Common myeloid progenitor, CD34-positive (primary cell): ENCODE measurements around the gene TNIK.

Experiments
- CTCF ChIA-PET: fragments of 350-600 bp; sonication (Branson Sonifier 250); formaldehyde crosslinking; loops from one replicate; lab custom pipeline; 2021; ENCODE audit warnings: antibody characterized with exemption; lab: Charles Lee
- POLR2A ChIA-PET: fragments of 350-600 bp; sonication (Branson Sonifier 250); formaldehyde crosslinking; loops from one replicate; lab custom pipeline; 2021; ENCODE audit warnings: antibody characterized with exemption; lab: Charles Lee
- DNase-seq, 3 donors: peaks; one replicate each; pipeline versions ENCODE4 v3.0.0 to v3.0.0-alpha.2; 2013
- H3K27ac ChIP-seq, 2 experiments: 1 replicate in 1 of 2; 2 replicates in 1 of 2; pipeline ENCODE4 v1.7.0; 2013; ENCODE audit warnings: inconsistent platforms in 2 of 2, low read length in 2 of 2, mild to moderate bottlenecking in 2 of 2, low read depth in 1 of 2, moderate library complexity in 1 of 2; ENCODE audit not compliant: severe bottlenecking in 2 of 2, insufficient read depth in 1 of 2, poor library complexity in 1 of 2
- H3K27me3 ChIP-seq, 5 experiments: replicated peaks in 2 of 5; 1 replicate in 3 of 5; 2 replicates in 2 of 5; pipeline versions ENCODE4 v1.6.1 to v1.7.0; 2013; ENCODE audit warnings: low read length in 4 of 5, mild to moderate bottlenecking in 2 of 5, moderate library complexity in 2 of 5, inconsistent platforms in 1 of 5; ENCODE audit not compliant: insufficient read depth in 5 of 5, control insufficient read depth in 4 of 5
- H3K36me3 ChIP-seq, 4 experiments: 1 replicate in 2 of 4; 2 replicates in 2 of 4; pipeline versions ENCODE4 v1.6.1 to v1.7.0; 2013; ENCODE audit warnings: low read length in 3 of 4, control low read depth in 1 of 4, mild to moderate bottlenecking in 1 of 4; ENCODE audit not compliant: control insufficient read depth in 4 of 4, insufficient read depth in 4 of 4
- H3K4me1 ChIP-seq, 4 experiments: 1 replicate in 3 of 4; 2 replicates in 1 of 4; pipeline versions ENCODE4 v1.6.1 to v1.7.1; 2013; ENCODE audit warnings: low read length in 3 of 4, mild to moderate bottlenecking in 3 of 4, control low read depth in 1 of 4, inconsistent platforms in 1 of 4, moderate library complexity in 1 of 4; ENCODE audit not compliant: control insufficient read depth in 4 of 4, insufficient read depth in 4 of 4; ENCODE audit errors: control extremely low read depth in 1 of 4
- H3K4me3 ChIP-seq, 7 experiments: 1 replicate in 4 of 7; 2 replicates in 3 of 7; pipeline versions ENCODE4 v1.5.1 to v1.7.0; 2013; ENCODE audit warnings: mild to moderate bottlenecking in 7 of 7, low read length in 6 of 7, moderate library complexity in 6 of 7, inconsistent platforms in 2 of 7, low read depth in 2 of 7, control low read depth in 1 of 7; ENCODE audit not compliant: insufficient read depth in 4 of 7, control insufficient read depth in 1 of 7; ENCODE audit errors: extremely low read depth in 1 of 7
- H3K9me3 ChIP-seq, 5 experiments: 1 replicate in 4 of 5; 2 replicates in 1 of 5; pipeline versions ENCODE4 v1.6.1 to v1.7.1; 2013; ENCODE audit warnings: low read length in 4 of 5, mild to moderate bottlenecking in 2 of 5, inconsistent platforms in 1 of 5, low read depth in 1 of 5, moderate library complexity in 1 of 5; ENCODE audit not compliant: control insufficient read depth in 4 of 5, insufficient read depth in 2 of 5; ENCODE audit errors: control extremely low read depth in 1 of 5
- WGBS: methylation state at CpG from one replicate; pipeline ENCODE4 v1.1.5; 2013; ENCODE audit not compliant: insufficient coverage; 5-methylcytosine and 5-hydroxymethylcytosine counted together

TNIK gene

DNA sequence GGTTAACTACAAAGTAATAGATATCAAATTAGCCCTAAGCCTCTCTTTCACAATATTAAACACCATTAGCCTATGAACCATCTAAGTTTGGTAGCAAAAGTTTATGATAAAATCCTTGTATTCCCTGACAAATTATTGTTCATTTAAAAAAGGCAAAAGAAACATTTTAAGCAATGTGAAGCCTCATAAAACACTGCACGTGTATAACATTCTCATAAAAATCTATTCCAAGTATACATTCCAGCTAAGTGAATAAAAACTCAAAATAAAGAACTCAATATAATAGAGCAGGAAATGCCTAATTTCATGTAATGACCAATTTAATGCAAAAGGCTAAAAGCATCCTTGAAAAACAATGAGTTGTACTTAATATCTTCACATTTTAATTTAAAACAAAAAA, 27.7 kb downstream of the TNIK start:
- H3K9me3 ChIP-seq, result peaks cover 0 to 2% (median 0%) of the 10 kb centered on the region in 5 experiments
- ChIA-PET POLR2A (no interaction called here), CTCF (no interaction called here)
- no peak overlapping the region for H3K27ac ChIP-seq
- no peaks in the 10 kb centered on the region for H3K36me3 ChIP-seq
- WGBS, result no CpG with 5 or more reads among the region's 1 CpG
- DNase-seq, result no peak
- H3K27me3 ChIP-seq, result no peaks in the 10 kb centered on the region
- H3K4me1 ChIP-seq, result peaks cover 11 to 27% (median 17%) of the 10 kb centered on the region in 4 experiments
- no peak overlapping the region for H3K4me3 ChIP-seq

DNA sequence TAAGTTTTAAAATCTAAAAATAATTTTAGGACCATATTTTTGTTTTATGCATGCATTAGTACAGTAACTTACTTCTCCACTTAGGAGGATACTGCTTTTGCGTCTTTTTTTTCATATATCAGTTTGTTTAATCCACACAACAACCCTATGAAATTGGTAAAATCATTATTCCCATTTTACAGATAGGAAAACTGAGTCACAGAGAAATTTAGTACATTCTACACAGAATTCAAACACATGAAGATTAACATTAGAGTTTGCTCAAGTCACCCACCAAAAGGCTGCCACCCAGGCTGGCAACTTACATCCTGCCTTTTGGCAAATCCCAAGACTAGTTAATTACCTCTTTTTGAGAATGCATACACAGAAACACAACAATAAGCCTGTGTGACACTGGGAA, 28.7 kb downstream of the TNIK start:
- Histone ChIP-seq H3K4me3 (no peak overlapping the region), H3K27ac (no peak overlapping the region), H3K36me3 (no peaks in the 10 kb centered on the region), H3K9me3 (peaks cover 0 to 2% (median 0%) of the 10 kb centered on the region in 5 experiments), H3K4me1 (peaks cover 16 to 37% (median 20%) of the 10 kb centered on the region in 4 experiments), H3K27me3 (no peaks in the 10 kb centered on the region)
- DNase-seq, result no peak
- POLR2A ChIA-PET, result no interaction called here
- no CpG with 5 or more reads among the region's 1 CpG for WGBS
- CTCF ChIA-PET, result no interaction called here

DNA sequence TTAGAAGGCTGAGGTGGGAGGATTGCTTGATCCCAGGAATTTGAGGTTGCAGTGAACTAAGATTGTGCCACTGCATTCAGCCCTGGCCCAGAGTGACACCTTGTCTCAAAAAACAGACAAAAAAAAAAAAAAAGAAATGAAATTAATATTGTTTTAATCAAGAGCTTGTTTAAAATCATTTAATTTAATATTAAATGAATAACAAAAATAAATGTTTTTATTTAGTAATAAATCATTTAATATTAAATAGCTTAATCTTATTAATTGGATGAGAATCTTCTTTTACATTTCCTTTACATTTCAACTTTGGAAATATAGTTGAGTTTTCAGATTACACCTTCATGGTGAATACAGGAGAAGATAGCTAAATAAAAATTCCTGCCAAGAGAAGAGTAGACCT, 29.7 kb downstream of the TNIK start:
- Histone ChIP-seq H3K9me3 (peaks cover 0 to 2% (median 0%) of the 10 kb centered on the region in 5 experiments), H3K36me3 (no peaks in the 10 kb centered on the region), H3K27ac (no peak overlapping the region), H3K27me3 (no peaks in the 10 kb centered on the region), H3K4me3 (no peak overlapping the region), H3K4me1 (peaks cover 16 to 34% (median 18%) of the 10 kb centered on the region in 4 experiments)
- ChIA-PET POLR2A (no interaction called here), CTCF (interaction anchor here (2.2 kb wide), 1 partner anchor 31 kb away, joined by 7 read pairs; no protein-coding TSS in a partner anchor)
- no peak for DNase-seq

DNA sequence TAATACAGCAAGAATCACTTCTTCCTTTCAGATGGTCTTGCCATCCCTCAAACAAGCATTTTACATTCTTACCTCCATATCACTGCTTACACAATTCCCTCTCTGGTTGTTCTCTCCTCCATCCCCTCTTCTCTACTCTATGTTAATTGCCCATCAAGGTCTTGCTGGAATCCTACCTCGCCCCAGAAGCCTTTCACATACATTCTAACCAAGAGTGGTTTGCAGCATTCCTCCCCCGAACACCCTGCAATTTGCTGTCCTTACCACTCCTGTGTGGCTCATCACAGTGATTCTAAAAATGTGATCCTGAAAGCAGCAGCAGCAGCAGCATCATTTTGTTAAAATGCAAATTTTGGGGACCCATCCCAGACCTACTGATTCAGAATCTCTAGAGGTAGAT, 30.6 kb downstream of the TNIK start:
- ChIA-PET POLR2A (no interaction called here), CTCF (interaction anchor here (0.8 to 2.2 kb wide), 3 partner anchors 10 to 179 kb away, joined by 3 to 7 read pairs (median 4); no protein-coding TSS in a partner anchor)
- Histone ChIP-seq H3K4me3 (no peak overlapping the region), H3K4me1 (peaks cover 16 to 34% (median 18%) of the 10 kb centered on the region in 4 experiments), H3K9me3 (peaks cover 0 to 2% (median 0%) of the 10 kb centered on the region in 5 experiments), H3K27ac (no peak overlapping the region), H3K27me3 (no peaks in the 10 kb centered on the region), H3K36me3 (no peaks in the 10 kb centered on the region)
- WGBS, result 100% methylated on average over 2 of the region's 2 CpGs
- DNase-seq, result no peak

DNA sequence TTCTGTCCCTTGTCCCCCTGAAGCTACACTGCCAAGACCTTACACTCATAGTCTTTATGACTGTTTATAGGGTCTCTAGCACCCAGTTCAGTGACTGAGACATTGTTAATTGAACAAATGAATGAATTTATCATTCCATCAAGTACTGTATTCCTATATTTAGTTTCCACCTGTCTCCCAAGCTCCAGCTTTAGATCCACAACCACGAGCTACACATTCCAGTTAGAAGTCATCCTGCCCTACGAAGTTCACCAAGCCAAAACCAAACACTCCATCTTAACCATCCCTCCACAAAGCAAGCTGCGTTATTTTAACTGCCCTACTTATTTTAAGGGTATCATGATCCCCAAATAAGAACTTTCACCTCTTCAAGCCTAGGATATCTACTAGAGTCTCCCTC, 31.3 kb downstream of the TNIK start:
- no peaks in the 10 kb centered on the region for H3K9me3 ChIP-seq
- no peaks in the 10 kb centered on the region for H3K36me3 ChIP-seq
- H3K27me3 ChIP-seq, result no peaks in the 10 kb centered on the region
- H3K27ac ChIP-seq, result peak overlapping the region in 1 of 2 experiments; percentile 41
- POLR2A ChIA-PET, result interaction anchor here (0.6 to 1.0 kb wide), 2 partner anchors 49 to 55 kb away, joined by 3 read pairs; no protein-coding TSS in a partner anchor
- CTCF ChIA-PET, result interaction anchor here (0.6 to 2.2 kb wide), 7 partner anchors 11 to 1259 kb away, joined by 3 to 7 read pairs (median 4); no protein-coding TSS in a partner anchor
- H3K4me1 ChIP-seq, result peaks cover 16 to 34% (median 18%) of the 10 kb centered on the region in 4 experiments
- H3K4me3 ChIP-seq, result peak overlapping the region in 2 of 7 experiments; percentile 56 to 58
- DNase-seq, result no peak
- WGBS, result 100% methylated on average over 3 of the region's 3 CpGs

DNA sequence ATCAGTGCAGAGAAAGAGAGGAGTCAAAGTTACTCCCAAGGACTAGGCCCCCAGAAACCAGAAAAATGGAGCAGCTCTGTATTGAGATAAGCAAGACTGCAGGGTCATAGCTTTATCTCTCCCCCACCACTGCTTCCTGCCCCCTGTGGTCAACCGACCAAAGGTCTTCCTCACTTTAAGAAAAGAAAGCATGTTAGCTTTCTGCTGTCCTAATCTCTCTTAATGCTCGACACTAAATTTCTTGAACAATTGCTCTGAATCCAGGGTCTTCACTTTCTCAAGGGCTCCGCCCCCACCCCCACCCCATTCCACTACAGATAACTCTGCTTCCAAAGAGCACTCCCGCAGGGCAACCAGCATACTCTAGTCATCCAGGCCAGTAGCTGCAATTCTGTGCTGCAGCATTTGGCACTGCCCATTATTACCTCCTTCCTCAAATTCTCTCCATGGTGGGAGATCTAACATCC, 31.9 kb downstream of the TNIK start:
- WGBS, result 11% methylated on average over 4 of the region's 4 CpGs
- ChIA-PET CTCF (interaction anchor here (1.0 to 2.2 kb wide), 5 partner anchors 12 to 308 kb away, joined by 3 to 7 read pairs (median 5); no protein-coding TSS in a partner anchor), POLR2A (interaction anchor here (1.0 kb wide), 1 partner anchor 55 kb away, joined by 3 read pairs; no protein-coding TSS in a partner anchor)

DNA sequence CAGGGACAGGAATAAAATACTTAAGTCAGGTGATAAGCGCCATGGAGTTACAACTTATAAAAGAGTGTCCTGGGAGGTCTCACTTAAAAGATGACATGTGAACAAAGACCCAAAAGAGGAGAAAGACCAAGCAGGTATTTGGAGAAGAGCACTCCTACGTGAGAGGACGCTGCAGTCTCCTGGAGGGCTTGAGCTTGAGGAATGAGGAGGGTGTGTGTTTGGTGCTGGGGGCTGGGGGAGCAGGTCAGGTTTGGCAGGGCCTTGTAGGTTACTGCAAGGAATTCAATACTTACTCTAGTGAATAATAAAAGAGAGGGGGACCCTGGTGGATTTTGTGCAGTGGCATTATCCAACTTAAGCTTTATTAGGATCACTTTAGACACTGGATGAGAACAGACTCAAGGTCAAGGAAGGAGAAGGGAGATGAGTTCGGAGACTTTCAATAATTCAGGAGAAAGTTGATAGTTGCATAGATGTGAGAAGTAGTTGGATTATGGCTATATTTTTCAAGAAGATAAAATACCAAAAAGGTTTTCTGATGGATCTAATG, 32.4 kb downstream of the TNIK start:
- 83% methylated on average over 4 of the region's 4 CpGs for WGBS
- H3K4me1 ChIP-seq, result peaks cover 16 to 34% (median 18%) of the 10 kb centered on the region in 4 experiments
- CTCF ChIA-PET, result interaction anchor here (0.6 to 1.6 kb wide), 3 partner anchors 12 to 33 kb away, joined by 3 to 6 read pairs (median 5); partner anchors contain the start of gene TNIK
- H3K9me3 ChIP-seq, result no peaks in the 10 kb centered on the region
- no peak for DNase-seq
- H3K4me3 ChIP-seq, result peak overlapping the region in 4 of 7 experiments; percentile 0 to 58 (median 56)
- POLR2A ChIA-PET, result interaction anchor here (1.0 kb wide), 1 partner anchor 54 kb away, joined by 3 read pairs; no protein-coding TSS in a partner anchor
- no peaks in the 10 kb centered on the region for H3K36me3 ChIP-seq
- no peaks in the 10 kb centered on the region for H3K27me3 ChIP-seq
- H3K27ac ChIP-seq, result peak overlapping the region in 1 of 2 experiments; percentile 21

More for the DNA sequence above, 31.9 kb downstream of the TNIK start:
- H3K36me3 ChIP-seq, result no peaks in the 10 kb centered on the region
- no peaks in the 10 kb centered on the region for H3K27me3 ChIP-seq
- peak overlapping the region in 1 of 2 experiments; percentile 41 for H3K27ac ChIP-seq
- peak; percentile 78 to 92 (median 84) for DNase-seq
- H3K4me1 ChIP-seq, result peaks cover 16 to 34% (median 18%) of the 10 kb centered on the region in 4 experiments
- H3K4me3 ChIP-seq, result peak overlapping the region in 6 of 7 experiments; percentile 0 to 58 (median 48)
- H3K9me3 ChIP-seq, result no peaks in the 10 kb centered on the region
